ENCODE results near the gene SLC8B1.

Gene SLC8B1

DNA sequence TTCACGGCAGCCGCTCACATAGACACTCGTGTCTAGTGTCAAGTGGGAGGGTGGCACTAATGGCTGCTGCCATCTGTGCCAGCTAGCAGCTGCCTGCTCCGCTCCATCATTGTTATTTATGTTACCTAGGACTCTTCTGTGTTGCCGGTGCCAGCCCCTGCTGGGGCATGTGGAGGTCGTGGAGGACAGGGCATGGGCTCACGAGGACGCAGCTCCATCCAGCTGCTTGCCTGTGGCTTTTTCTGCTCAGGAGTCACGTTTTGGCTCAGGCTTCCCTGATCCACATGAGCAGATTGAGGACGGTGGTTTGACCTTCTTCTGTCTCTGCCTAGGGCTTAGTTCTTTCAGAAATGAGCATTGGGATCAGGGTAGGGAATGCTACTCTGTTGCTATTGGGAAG lies 82.4 kb downstream of the SLC8B1 start (continued):
- TF ChIP-seq ZNF664 (tag by site-specific recombination; IDR thresholded peaks at IDR 0.05) (no peak), SETDB1 (IDR thresholded peaks at IDR 0.05; ENCODE audit: insufficient read length, low read length) (no peak)
- TF ChIP-seq, protein P1, sequence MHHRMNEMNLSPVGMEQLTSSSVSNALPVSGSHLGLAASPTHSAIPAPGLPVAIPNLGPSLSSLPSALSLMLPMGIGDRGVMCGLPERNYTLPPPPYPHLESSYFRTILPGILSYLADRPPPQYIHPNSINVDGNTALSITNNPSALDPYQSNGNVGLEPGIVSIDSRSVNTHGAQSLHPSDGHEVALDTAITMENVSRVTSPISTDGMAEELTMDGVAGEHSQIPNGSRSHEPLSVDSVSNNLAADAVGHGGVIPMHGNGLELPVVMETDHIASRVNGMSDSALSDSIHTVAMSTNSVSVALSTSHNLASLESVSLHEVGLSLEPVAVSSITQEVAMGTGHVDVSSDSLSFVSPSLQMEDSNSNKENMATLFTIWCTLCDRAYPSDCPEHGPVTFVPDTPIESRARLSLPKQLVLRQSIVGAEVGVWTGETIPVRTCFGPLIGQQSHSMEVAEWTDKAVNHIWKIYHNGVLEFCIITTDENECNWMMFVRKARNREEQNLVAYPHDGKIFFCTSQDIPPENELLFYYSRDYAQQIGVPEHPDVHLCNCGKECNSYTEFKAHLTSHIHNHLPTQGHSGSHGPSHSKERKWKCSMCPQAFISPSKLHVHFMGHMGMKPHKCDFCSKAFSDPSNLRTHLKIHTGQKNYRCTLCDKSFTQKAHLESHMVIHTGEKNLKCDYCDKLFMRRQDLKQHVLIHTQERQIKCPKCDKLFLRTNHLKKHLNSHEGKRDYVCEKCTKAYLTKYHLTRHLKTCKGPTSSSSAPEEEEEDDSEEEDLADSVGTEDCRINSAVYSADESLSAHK (tag by site-specific recombination; IDR thresholded peaks at IDR 0.05): no peak

DNA sequence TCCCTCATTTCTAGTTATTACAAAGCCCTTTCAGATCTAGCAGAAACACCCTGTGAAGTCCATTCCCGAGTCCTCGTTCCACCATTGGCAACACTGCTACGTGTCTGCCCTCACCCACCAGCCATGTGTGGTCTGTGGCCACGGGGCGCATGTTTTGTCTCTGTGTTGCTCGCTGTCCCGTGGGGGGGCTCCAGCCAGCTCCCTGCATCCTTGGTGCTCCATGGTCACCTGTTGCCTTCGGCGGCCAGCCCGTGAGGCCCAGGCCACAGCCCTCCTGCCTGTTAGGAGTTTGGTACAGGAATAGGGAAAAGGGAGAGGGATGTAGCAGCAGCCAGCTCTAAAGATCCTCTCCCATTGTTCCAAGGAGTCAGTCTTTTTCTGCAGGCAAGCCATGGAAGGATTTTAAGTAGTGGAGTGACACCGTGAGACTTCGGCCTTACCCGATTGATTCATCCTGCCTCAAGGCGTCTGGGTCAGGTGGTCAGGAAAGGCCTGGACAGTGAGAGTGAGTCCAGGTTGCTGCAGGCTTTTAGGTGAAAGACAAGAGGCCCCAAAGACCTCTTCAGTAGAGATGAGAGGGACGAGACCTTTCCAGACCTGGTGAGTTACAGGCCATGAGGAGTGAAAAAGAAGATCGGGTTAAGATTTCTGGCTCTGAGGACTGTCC lies 83.4 kb downstream of the SLC8B1 start:
- Histone ChIP-seq H3K4me3 (ENCODE audit: low read depth, low read length) (no peak overlapping the region), H3K9me3 (ENCODE audit: control insufficient read depth, insufficient read depth, low read depth, low read length) (no peaks in the 10 kb centered on the region), H3K36me3 (ENCODE audit: control insufficient read depth in 2 of 2, insufficient read depth in 1 of 2, low read length in 2 of 2) (peaks cover 0 to 3% of the 10 kb centered on the region in 2 experiments; a peak in 1 of 3 replicates), H3K27ac (ENCODE audit: extremely low read depth, low read depth, low read length) (no peak overlapping the region), H3K4me1 (ENCODE audit: control insufficient read depth, insufficient read depth, low read length) (no peaks in the 10 kb centered on the region; the same call in 1 of the 2 replicates)
- TF ChIP-seq SCRT2 (tag by site-specific recombination; IDR thresholded peaks at IDR 0.05) (peak; percentile 62), ZNF248 (tag by site-specific recombination; IDR thresholded peaks at IDR 0.05) (no peak)
- ChIA-PET POLR2A (no interaction called here), CTCF (no interaction called here)

DNA sequence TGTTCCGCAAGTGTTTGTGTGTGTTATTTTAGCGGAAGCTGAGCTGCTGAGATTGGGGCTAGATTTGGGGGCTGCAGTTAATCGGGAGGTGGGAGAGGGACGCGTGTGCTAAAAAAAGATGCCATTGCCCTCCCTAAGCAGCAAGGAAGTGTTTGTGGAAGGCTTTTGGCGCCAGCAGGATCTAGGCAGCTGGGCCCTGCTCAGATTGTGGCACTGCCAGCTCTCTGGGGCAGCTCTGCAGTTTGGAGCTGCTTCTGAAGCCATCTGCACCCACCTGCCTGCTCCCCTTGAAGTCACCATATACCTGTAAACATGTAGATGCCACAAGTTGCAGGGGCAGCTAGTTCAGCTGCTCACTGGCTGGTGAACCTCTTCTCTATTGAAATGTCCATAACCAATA lies 84.9 kb downstream of the SLC8B1 start:
- Histone ChIP-seq H3K4me3 (ENCODE audit: low read depth, low read length) (no peak overlapping the region), H3K4me1 (ENCODE audit: control insufficient read depth, insufficient read depth, low read length) (peaks cover 3% of the 10 kb centered on the region), H3K27ac (ENCODE audit: extremely low read depth, low read depth, low read length) (no peak overlapping the region), H3K36me3 (ENCODE audit: control insufficient read depth in 2 of 2, insufficient read depth in 1 of 2, low read length in 2 of 2) (peaks cover 0 to 3% of the 10 kb centered on the region in 2 experiments; a peak in 1 of 3 replicates), H3K9me3 (ENCODE audit: control insufficient read depth, insufficient read depth, low read depth, low read length) (no peaks in the 10 kb centered on the region)
- ChIA-PET POLR2A (no interaction called here), CTCF (interaction anchor here (0.5 kb wide), 1 partner anchor 101 kb away, joined by 3 read pairs; no protein-coding TSS in a partner anchor)
- no peak for TF ChIP-seq ZEB2 (tag by site-specific recombination; IDR thresholded peaks at IDR 0.05)
- TF ChIP-seq ZNF184 (tag by site-specific recombination; IDR thresholded peaks at IDR 0.05): no peak

DNA sequence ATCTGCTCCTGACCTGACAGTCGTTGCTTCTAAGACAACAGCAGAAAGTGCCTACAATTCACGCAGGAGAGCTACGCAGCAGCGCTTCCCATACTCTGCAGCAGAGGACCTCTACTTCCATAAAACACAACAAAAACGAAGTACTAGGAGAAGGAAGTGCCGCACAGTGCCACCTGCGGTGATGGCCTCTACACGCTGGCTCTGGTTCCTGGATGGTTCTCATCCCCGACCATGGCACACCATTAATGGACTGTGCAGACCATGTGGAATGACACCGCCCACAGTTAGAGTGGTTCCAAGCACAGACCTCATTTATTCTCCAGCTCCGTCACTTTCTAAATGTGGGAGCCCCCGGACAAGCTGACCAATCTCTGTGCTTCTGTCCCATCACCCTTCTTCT lies 85.4 kb downstream of the SLC8B1 start:
- Histone ChIP-seq H3K4me3 (ENCODE audit: low read depth, low read length) (no peak overlapping the region), H3K27ac (ENCODE audit: extremely low read depth, low read depth, low read length) (no peak overlapping the region), H3K36me3 (ENCODE audit: control insufficient read depth in 2 of 2, insufficient read depth in 1 of 2, low read length in 2 of 2) (peaks cover 0 to 3% of the 10 kb centered on the region in 2 experiments; a peak in 1 of 3 replicates), H3K9me3 (ENCODE audit: control insufficient read depth, insufficient read depth, low read depth, low read length) (no peaks in the 10 kb centered on the region), H3K4me1 (ENCODE audit: control insufficient read depth, insufficient read depth, low read length) (peaks cover 3% of the 10 kb centered on the region)
- ChIA-PET CTCF (interaction anchor here (0.6 kb wide), 1 partner anchor 75 kb away, joined by 3 read pairs; no protein-coding TSS in a partner anchor), POLR2A (no interaction called here)
- TF ChIP-seq, protein P2, sequence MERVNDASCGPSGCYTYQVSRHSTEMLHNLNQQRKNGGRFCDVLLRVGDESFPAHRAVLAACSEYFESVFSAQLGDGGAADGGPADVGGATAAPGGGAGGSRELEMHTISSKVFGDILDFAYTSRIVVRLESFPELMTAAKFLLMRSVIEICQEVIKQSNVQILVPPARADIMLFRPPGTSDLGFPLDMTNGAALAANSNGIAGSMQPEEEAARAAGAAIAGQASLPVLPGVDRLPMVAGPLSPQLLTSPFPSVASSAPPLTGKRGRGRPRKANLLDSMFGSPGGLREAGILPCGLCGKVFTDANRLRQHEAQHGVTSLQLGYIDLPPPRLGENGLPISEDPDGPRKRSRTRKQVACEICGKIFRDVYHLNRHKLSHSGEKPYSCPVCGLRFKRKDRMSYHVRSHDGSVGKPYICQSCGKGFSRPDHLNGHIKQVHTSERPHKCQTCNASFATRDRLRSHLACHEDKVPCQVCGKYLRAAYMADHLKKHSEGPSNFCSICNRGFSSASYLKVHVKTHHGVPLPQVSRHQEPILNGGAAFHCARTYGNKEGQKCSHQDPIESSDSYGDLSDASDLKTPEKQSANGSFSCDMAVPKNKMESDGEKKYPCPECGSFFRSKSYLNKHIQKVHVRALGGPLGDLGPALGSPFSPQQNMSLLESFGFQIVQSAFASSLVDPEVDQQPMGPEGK (tag by site-specific recombination; IDR thresholded peaks at IDR 0.05): no peak
- no peak for TF ChIP-seq ZNF777 (tag by site-specific recombination; IDR thresholded peaks at IDR 0.05; ENCODE audit: borderline replicate concordance)
- TF ChIP-seq YY1 (tag by site-specific recombination; IDR thresholded peaks at IDR 0.05): no peak
- no peak for TF ChIP-seq ZNF558 (tag by site-specific recombination; IDR thresholded peaks at IDR 0.05)
- no peak for TF ChIP-seq ZNF544 (tag by site-specific recombination; IDR thresholded peaks at IDR 0.05)
- TF ChIP-seq ZNF626 (tag by site-specific recombination; IDR thresholded peaks at IDR 0.05): no peak
- no peak for TF ChIP-seq ZNF529 (tag by site-specific recombination; IDR thresholded peaks at IDR 0.05; ENCODE audit: insufficient replicate concordance)
- TF ChIP-seq, protein P3, sequence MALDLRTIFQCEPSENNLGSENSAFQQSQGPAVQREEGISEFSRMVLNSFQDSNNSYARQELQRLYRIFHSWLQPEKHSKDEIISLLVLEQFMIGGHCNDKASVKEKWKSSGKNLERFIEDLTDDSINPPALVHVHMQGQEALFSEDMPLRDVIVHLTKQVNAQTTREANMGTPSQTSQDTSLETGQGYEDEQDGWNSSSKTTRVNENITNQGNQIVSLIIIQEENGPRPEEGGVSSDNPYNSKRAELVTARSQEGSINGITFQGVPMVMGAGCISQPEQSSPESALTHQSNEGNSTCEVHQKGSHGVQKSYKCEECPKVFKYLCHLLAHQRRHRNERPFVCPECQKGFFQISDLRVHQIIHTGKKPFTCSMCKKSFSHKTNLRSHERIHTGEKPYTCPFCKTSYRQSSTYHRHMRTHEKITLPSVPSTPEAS (tag by site-specific recombination; IDR thresholded peaks at IDR 0.05): no peak
- TF ChIP-seq ZNF324 (tag by site-specific recombination; IDR thresholded peaks at IDR 0.05): no peak
- no peak for TF ChIP-seq ZNF157 (tag by site-specific recombination; IDR thresholded peaks at IDR 0.05)
- no peak for TF ChIP-seq SETDB1 (IDR thresholded peaks at IDR 0.05; ENCODE audit: insufficient read length, low read length)
- TF ChIP-seq ZNF10 (tag by site-specific recombination; IDR thresholded peaks at IDR 0.05): no peak

All from HEK293 (cell line).